EL (cell line): Measurements from ENCODE around the gene PPP1R14D.
"Not testable (repeated sequence)": the region's sequence is repeated elsewhere in the genome, so short reads cannot be mapped to it uniquely, and the experiment has no call there.

Source experiments
- DNase-seq: peaks from one replicate; pipeline ENCODE4 v3.0.0-alpha.2; 2016

Gene PPP1R14D

GRCh38 chr15:40828447-40829036 lies at the start of gene PPP1R14D:
TSS of gene PPP1R14D (minus strand) at chr15:40828708. CDS start at chr15:40828641, 67 bp downstream.
- DNase-seq, result no peak

GRCh38 chr15:40877694-40878093 lies 49.2 kb upstream of the PPP1R14D start:
- peak; percentile 45 for DNase-seq

DNA sequence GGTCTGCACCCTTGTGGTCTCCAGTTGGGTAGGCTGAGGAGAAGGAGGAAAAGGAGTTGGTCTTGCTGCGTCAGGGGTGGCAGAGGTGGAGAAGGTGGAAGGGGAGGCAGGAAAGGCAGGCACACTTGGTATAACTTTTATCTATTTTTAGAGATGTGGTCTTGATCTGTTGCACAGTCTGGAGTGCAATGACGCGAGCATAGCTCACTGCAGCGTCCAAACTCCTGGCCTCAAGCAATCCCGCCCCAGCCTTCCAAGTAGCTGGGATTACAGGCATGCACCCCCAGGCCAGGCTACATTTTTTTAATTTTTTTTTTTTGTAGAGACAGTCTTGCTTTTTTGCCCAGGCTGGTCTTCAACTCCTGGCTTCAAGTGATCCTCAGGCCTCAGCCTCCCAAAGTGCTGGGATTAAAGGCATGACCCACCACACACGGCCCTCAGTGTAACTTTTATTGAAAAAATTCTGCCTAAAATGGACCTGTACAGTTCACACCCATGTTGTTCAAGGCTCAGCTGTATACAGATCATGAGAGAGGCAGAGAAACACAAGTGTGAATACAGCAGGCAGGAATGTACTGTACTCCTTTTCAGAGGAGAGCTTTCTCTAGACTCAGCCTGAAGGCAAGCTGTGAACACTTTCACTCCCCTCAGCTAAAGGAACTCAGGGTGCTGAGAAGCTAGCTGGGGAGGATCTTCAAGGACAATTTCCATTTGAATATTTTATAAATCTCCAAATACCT lies 47.7 kb upstream of the PPP1R14D start:
- peak; percentile 72 for DNase-seq

DNA sequence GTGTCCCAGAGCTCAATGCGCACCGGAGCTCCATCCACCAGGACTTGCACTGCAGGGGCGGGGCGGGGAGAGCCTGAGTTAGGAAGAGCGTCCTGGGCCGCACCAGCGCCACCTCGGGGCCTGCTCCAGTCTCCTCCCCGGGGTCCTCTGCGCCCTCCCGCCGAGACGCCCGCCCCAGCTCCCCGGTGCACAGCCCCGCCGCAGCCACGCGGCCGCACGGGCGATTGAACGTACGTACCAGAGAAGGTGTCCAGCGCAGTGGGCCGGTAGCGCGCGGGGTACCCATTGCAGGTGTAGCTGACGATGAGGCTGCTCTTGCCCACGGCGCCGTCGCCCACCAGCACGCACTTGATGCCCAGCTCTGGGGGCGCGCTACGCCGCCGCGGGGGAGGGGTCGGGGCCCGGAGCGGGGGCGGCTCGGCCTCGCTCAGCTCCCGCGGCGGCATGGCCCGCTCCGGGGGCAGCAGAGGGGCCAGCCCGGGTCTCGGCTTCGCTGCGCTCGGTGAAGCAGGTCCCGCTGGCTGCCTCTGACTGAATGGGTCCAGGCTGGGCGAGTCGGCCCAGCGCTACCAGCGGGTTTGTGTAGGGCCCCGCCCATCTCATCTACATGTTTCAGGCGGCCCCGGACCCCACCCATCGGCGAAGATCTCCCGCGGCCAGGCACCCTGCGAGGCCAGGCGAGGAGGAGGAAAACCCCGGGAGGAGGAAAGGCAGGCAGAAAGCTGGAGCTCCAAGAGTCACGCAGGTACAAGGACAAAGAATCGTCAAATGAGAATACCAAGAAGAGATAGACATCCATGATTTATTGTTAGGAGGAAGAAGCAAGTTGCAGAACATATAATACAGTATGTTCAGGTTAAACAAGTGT lies 45.4 kb upstream of the PPP1R14D start, which contains the start of gene RHOV:
Gene RHOV, minus strand, starts transcription at position 541 of the 868 bp plus-strand sequence. Its CDS starts 95 bp downstream, at position 446.
- DNase-seq, result peak; percentile 69

- no peak for DNase-seq
Measured at GRCh38 chr15:40872791-40873693, 44.5 kb upstream of the PPP1R14D start.

GRCh38 chr15:40871749-40872617 lies 43.5 kb upstream of the PPP1R14D start:
- DNase-seq, result no peak

- no peak for DNase-seq
Measured at GRCh38 chr15:40870716-40871115, 42.2 kb upstream of the PPP1R14D start.

- no peak for DNase-seq
Measured at GRCh38 chr15:40869686-40870085, 41.2 kb upstream of the PPP1R14D start.

- no peak for DNase-seq
Measured at GRCh38 chr15:40867199-40867598, 38.7 kb upstream of the PPP1R14D start.

DNA sequence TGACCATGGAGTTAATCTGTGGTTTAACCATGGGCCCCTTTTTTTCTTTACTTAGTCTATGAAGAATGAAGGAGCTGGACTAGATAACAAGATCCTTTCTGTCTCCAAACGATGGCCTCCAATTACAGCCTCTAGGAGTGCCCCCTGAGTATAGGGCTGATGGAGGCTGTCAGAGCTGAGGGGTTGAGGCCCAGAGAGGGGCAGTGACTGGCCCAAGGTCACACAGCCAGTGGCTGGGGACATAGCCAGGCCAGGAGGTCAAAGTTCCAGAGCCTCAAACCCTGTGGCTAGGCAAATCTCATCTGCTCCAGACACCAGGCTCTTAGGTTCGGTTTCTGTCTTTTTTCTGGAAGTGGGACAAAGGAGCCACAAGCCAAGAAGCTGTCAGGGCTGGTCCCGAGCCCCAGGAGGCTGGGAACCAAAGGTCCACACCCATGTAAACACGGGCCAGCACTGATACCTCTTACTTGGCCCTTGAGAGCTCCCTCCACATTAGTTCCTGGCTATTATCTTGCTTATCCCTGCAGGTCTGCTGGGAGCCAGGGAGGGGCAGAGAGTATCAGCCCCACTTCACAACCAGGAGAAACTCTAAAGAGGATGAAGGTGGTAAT lies 35.3 kb upstream of the PPP1R14D start:
- no peak for DNase-seq

- not testable (repeated sequence) for DNase-seq
Measured at GRCh38 chr15:40861147-40861546, 32.6 kb upstream of the PPP1R14D start.

GRCh38 chr15:40859206-40859851 lies 30.8 kb upstream of the PPP1R14D start:
- DNase-seq, result peak; percentile 76

- no peak for DNase-seq
Measured at GRCh38 chr15:40858706-40859105, 30.2 kb upstream of the PPP1R14D start.

- DNase-seq, result peak; percentile 72
Measured at GRCh38 chr15:40857601-40858341, 29.3 kb upstream of the PPP1R14D start.

GRCh38 chr15:40856746-40857145 lies 28.2 kb upstream of the PPP1R14D start:
- no peak for DNase-seq

GRCh38 chr15:40855706-40856234 lies 27.3 kb upstream of the PPP1R14D start:
- DNase-seq, result no peak

GRCh38 chr15:40854161-40854560 lies 25.7 kb upstream of the PPP1R14D start:
- DNase-seq, result no peak

- DNase-seq, result no peak
Measured at GRCh38 chr15:40853241-40853890, 24.9 kb upstream of the PPP1R14D start.

DNA sequence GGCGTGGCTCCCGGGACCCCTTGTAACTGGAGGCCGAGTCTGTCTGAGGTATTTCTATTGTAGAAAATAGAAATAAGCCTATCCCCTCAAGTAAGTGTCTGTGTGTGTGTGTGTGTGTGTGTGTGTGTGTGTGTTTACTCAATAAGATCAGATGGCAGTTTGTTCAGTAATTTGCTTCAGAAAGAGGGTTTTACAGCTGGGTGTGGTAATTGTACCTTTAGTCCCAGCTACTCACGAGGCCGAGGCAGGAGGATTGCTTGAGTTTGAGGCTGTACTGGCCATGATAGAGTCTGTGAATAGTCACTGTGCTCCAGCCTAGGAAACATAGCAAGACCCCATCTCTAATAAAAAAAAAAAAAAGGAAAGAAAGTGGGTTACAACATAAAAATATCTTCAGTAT lies 24.0 kb upstream of the PPP1R14D start:
- no peak for DNase-seq
